NCI-H1694 treated with DMSO at 0.1 percent for 48 hours (cell line): ENCODE results near the gene COX20.

Experiments used
- DNase-seq: peaks from one replicate; lab custom pipeline; 2025; lab: John Stamatoyannopoulos, UW

The COX20 gene

DNA sequence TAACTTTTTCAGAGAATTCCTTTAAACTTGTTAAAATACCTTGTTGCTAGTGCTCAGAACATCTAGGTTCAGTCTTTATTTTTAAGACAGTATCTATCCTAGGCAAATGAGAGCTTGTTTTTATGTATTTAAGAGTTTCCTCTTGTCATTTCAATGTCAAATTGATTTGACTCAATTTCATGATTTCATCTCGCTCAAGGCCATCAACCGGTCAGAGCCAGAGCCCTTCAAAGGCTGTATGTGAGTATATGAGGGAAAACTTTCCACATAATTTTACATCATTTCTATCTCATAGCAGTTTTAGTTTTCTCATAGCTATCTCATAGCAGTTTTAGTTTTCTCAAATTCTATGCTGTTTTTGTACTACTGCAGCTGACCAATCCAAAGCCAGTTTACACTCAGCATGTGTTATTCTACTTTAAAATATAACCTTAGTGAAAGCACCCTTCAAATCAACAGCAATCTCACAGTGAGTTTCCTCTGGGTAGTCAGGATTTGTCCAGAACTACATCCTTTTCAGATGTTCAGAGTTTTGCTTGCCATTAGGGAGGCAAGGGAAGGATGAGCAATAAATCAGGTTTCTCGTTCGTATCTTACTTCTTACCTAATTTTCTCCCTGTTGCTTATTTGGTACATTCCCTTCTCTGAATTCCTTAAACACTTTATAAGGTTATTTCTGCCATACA lies 16.2 kb downstream of the COX20 start:
- DNase-seq: no peak

DNA sequence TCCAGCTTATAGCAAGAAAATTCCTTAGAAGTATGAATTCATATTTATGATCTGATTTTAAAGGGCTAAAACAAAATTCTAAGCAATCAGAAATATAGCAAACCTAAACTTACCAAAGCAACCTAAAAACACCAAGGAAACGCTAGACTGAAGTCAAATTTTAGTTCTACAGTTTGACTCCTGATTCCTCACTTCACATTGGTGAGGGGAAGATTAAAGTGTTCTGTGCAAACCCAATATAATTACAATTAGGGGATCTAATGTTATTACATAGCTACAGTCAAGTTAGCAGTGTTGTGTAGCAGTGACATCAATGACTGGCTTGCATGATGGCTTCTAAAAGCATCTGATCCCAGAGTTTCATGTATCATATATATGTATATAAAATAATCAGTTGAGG lies 17.2 kb downstream of the COX20 start:
- DNase-seq: no peak

GRCh38 chr1:244854166-244854565 lies 18.7 kb downstream of the COX20 start:
- no peak for DNase-seq

- DNase-seq: no peak
These were observed 19.6 kb downstream of the COX20 start for GRCh38 chr1:244854865-244855578.

- DNase-seq: no peak
These were observed 22.3 kb downstream of the COX20 start for GRCh38 chr1:244857761-244858160.

DNA sequence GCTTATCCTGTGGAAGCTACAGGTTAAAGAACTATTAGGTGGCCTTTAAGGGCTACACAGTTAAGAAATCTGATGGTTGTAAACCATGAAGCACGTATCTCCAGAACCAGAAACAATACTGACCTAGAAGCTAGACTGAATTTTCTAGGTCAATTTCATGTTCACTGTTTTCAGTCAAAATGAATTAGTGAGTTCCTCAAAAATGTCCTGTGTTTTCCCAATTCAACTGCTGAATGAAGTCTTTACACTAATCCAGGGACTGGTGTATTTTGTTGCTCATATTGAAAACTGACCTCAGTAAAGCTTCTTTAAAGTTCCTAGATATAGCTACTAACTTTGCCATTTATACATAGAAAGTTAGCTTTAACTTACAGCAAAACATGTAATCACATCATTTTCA lies 22.9 kb downstream of the COX20 start:
- no peak for DNase-seq

- no peak for DNase-seq
These were observed 24.6 kb downstream of the COX20 start for GRCh38 chr1:244860078-244860477.

- no peak for DNase-seq
These were observed 25.6 kb downstream of the COX20 start for GRCh38 chr1:244860914-244861610.

- DNase-seq: no peak
These were observed 26.2 kb downstream of the COX20 start for GRCh38 chr1:244861683-244862082.

GRCh38 chr1:244862354-244862698 lies 26.9 kb downstream of the COX20 start:
- DNase-seq: peak; percentile 27

DNA sequence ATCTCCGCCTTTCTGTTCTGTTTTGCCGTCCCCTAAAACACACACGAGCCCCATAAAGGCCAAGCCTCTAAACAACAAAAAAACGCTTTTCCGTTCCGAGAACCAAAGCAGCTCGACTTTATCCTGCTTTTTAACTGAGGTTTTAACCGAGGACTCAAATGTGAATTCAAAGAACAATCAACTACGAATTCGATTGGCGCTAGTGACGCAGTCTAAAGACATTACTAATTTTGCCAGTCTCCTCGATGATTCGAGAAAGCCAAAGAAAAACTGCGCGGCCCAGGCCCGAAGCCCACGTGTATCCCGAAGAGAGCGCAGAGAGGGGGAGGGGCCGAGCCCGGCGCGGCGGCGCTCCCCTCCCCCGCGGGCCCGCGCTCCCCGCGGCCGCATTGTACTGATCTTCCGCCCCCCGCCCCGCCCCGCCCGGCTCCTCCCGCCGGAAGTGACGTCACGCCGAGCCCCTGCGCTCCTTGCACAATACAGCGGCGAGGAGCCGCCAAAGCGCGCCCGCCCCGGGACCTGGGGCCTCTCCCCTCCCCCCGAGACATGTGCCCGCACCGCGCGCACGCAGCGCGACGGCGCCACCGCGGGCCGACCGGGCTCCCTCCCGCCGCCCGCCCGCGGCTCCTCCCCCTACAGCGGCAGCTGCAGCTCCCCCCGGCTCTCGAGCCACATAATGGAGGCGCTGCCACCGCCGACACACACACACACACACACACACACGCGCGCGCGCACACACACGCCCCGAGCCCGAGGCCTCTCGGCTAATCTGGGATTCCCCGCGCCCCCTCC lies 27.4 kb downstream of the COX20 start:
- DNase-seq: peak; percentile 88

- no peak for DNase-seq
These were observed 28.2 kb downstream of the COX20 start for GRCh38 chr1:244863491-244864252.

DNA sequence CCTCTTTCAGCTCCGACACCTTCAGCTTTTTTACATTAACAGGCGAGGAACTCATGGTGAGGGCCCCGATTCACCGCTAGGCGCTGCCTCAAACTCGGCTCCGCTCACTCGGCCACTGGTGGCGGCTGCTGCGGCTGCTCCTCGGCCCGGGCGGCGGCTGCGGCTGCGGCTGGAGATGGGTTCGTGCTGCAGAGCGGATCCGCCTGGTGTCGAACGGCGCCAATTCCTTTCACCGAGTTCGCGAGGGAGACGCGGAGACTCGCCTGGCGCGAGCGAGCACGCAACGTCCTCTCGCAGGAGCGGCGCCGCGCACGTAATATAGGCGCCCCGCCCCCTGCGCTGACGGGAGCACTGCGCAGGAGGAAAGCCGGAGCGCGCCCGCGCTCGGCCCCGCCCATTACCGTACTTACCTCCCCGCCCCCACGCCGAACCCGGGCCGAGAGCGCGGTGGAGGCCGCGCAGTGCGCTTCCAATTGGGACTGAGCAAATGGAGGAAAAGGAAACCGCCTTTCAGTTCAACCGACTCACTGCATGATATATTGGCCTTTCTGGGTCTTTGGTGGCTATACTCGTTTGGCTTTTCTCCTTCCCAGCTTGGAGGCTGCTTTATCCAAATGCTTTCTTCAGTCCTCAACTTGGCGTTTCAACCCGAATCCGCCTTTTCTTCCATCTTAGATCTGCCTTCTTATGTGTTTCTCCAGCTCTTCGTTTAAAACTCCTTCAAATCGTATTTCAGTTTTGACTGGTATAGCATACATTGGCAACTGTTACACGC lies 29.0 kb downstream of the COX20 start, which contains the start of gene HNRNPU:
TSS of gene HNRNPU (minus strand) at position 291 of the 775 bp plus-strand sequence. CDS start at position 55, 236 bp downstream.
- peak; percentile 93 for DNase-seq

- DNase-seq: no peak
These were observed 29.5 kb downstream of the COX20 start for GRCh38 chr1:244865028-244865371.

DNA sequence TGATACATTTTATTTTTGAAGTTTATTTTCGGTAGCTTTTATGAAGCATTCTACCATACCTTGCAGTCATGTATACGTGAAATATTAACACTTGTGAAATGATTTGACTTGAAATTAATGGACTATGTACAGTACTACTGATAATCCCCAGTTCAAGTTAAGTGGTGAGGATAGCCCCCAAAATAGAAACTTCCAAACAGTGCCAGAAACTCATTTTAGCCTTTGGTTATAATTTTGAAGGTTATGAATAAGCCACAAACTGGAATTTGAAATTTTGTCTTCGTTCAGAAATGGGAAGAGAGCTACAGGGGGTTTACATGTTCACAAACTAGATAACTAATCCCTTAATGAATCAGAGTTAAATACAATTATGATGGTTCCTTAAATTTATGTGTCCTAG lies 30.4 kb downstream of the COX20 start:
- DNase-seq: no peak

- DNase-seq: no peak
These were observed 30.9 kb downstream of the COX20 start for GRCh38 chr1:244866355-244866754.

- DNase-seq: no peak
These were observed 33.3 kb downstream of the COX20 start for GRCh38 chr1:244868484-244869363.

GRCh38 chr1:244869364-244869827 lies 33.9 kb downstream of the COX20 start:
- no peak for DNase-seq

- no peak for DNase-seq
These were observed 34.5 kb downstream of the COX20 start for GRCh38 chr1:244869950-244870349.
